Osteocyte (in vitro differentiated cells): ENCODE results near the gene HOXC12. TPM values are rescaled to one million over a fixed set of nuclear protein-coding genes. Genes with fewer than 3 reads are reported as not detected.
A peak's percentile ranks its signal among the peaks of the same experiment; 100 is the strongest.

Source experiments
- DNase-seq: peaks from one replicate; pipeline ENCODE4 v3.0.0; 2021; ENCODE audit warnings: mixed read lengths; ENCODE audit not compliant: unreplicated experiment; ENCODE audit errors: extremely low spot score
- H3K27ac Mint-ChIP-seq: one replicate; pipeline ENCODE4 v1.8.0; 2021; ENCODE audit warnings: mild to moderate bottlenecking, mixed read lengths; ENCODE audit not compliant: unreplicated experiment
- H3K27me3 Mint-ChIP-seq: one replicate; pipeline ENCODE4 v1.8.0; 2021; ENCODE audit warnings: mixed read lengths; ENCODE audit not compliant: unreplicated experiment
- H3K36me3 Mint-ChIP-seq: one replicate; pipeline ENCODE4 v1.8.0; 2021; ENCODE audit warnings: mixed read lengths; ENCODE audit not compliant: unreplicated experiment
- H3K4me1 Mint-ChIP-seq: one replicate; pipeline ENCODE4 v1.8.0; 2021; ENCODE audit warnings: mixed read lengths; ENCODE audit not compliant: unreplicated experiment
- H3K4me3 Mint-ChIP-seq: one replicate; pipeline ENCODE4 v1.8.0; 2021; ENCODE audit warnings: mild to moderate bottlenecking, moderate library complexity, mixed read lengths; ENCODE audit not compliant: unreplicated experiment
- H3K9me3 Mint-ChIP-seq: one replicate; pipeline ENCODE4 v1.8.0; 2021; ENCODE audit warnings: mixed read lengths; ENCODE audit not compliant: unreplicated experiment
- total RNA-seq: library from RNA; stranded (reverse); gene quantifications from 2 replicates; pipeline ENCODE4 v1.2.1, GENCODE V29; 2021
- TF ChIP-seq, protein P1 (sequence below): fragments of 200-600 bp; sonication (generic); IDR thresholded peaks from 2 replicates; pipeline ENCODE4 v1.5.0; 2021; ENCODE audit warnings: antibody characterized with exemption, mild to moderate bottlenecking, moderate library complexity

Gene HOXC12
- total RNA-seq, 1 donor from 2014 or later, result not detected

DNA sequence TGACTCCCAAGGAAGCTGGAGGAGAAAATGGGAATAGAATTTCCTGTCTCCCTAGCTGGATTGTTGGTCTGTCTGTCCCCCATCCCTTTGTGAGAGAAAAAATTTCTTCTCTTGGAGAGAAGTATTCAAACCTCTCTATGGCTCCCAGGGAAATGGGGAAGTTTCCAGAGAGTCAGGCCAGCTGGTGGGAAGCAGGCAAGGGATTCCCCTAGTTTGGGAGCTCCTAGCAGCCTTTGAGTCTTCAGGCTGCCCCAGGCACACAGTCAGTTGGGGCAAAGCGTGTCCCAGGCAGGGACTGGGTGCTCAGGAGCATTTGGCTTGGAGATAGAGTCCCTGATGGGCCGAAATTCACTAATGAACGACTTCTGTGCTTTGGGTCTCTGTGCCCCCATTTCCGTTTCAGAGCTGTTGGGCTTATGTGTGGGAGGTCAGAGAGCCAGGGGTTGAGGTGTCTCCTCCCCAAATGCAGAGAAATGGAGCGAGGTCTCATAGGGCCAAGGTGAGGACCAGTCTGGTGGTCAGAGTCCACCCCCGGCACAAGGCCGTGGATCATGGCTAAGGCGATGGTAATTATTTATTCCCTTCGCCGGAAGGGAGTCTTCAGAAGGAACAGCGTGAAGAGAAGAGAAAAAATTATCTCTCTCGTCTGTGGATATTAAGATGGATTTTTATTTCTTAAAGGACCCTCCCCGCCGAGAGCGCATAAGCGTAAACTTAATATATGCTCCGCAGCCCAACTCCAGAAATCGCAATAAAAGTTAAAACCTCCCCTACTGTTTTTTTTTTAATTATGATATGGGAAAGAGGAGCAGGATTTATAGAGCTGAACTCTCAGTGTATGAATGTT lies 38.7 kb downstream of the HOXC12 start:
- Mint-ChIP-seq H3K9me3 (no peaks in the 10 kb centered on the region), H3K4me1 (peaks cover 29% of the 10 kb centered on the region), H3K36me3 (peaks cover 2% of the 10 kb centered on the region), H3K27me3 (peaks cover 99% of the 10 kb centered on the region), H3K27ac (no peak overlapping the region), H3K4me3 (no peak overlapping the region)
- no peak for DNase-seq
- TF ChIP-seq, protein P1, sequence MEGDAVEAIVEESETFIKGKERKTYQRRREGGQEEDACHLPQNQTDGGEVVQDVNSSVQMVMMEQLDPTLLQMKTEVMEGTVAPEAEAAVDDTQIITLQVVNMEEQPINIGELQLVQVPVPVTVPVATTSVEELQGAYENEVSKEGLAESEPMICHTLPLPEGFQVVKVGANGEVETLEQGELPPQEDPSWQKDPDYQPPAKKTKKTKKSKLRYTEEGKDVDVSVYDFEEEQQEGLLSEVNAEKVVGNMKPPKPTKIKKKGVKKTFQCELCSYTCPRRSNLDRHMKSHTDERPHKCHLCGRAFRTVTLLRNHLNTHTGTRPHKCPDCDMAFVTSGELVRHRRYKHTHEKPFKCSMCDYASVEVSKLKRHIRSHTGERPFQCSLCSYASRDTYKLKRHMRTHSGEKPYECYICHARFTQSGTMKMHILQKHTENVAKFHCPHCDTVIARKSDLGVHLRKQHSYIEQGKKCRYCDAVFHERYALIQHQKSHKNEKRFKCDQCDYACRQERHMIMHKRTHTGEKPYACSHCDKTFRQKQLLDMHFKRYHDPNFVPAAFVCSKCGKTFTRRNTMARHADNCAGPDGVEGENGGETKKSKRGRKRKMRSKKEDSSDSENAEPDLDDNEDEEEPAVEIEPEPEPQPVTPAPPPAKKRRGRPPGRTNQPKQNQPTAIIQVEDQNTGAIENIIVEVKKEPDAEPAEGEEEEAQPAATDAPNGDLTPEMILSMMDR, result no peak

DNA sequence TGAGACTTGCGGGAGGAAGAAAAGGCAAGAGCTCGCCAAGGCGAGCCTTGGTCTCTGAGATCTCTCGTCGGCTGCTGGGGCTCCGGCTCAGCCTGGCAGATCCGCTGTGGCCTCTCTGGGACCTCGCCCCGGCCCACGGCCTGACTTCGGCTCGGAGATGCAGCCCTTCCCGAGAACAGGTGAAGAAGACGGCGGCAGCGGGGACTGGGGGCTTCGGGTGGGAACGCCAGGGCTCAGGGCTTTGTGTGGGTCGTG lies 39.2 kb downstream of the HOXC12 start:
- peaks cover 29% of the 10 kb centered on the region for H3K4me1 Mint-ChIP-seq
- peak overlapping the region; percentile 42 for H3K4me3 Mint-ChIP-seq
- H3K27me3 Mint-ChIP-seq, result peaks cover 99% of the 10 kb centered on the region
- DNase-seq, result no peak
- TF ChIP-seq, protein P1, result no peak
- peaks cover 2% of the 10 kb centered on the region for H3K36me3 Mint-ChIP-seq
- no peaks in the 10 kb centered on the region for H3K9me3 Mint-ChIP-seq
- no peak overlapping the region for H3K27ac Mint-ChIP-seq

DNA sequence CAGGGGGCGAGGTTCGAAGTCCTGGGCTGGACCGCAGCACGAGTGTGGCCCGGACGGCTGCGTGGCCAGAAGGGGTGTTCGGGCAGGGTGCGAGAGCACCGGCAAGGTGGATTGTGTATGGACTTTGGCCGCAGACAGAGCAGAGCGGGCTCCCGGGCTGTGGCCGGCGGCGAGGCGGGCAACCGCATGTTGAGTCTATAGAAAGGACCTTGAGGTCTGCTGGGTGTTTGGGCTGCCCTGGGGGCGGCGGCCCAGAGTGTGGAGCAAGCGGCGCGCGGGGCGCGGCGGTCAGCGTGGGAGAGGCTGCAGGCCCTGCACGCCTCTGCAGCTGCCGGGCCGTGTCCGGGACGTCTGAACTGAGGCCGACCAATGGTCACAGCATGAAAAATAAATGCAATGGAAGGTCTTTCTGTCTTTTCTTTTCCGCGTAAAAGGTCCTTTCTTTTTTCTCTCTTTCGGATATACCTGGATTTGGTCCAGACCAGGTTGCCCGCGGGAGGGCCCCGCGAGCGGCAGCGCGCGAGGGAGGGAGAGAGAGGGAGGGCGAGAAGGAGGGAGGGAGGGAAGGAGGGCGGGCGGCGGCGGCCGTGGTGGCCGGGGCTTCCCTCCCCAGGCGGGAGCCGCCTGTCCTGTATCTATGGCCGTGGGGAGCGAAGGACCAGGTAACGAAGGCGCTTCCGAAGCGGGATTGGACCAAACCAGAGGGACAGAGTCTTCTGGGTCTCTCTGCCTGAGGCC lies 39.7 kb downstream of the HOXC12 start:
- Mint-ChIP-seq H3K4me3 (peak overlapping the region; percentile 73), H3K27ac (no peak overlapping the region), H3K36me3 (peaks cover 2% of the 10 kb centered on the region), H3K4me1 (peaks cover 25% of the 10 kb centered on the region), H3K27me3 (peaks cover 96% of the 10 kb centered on the region), H3K9me3 (no peaks in the 10 kb centered on the region)
- DNase-seq, result no peak
- TF ChIP-seq, protein P1, result no peak

DNA sequence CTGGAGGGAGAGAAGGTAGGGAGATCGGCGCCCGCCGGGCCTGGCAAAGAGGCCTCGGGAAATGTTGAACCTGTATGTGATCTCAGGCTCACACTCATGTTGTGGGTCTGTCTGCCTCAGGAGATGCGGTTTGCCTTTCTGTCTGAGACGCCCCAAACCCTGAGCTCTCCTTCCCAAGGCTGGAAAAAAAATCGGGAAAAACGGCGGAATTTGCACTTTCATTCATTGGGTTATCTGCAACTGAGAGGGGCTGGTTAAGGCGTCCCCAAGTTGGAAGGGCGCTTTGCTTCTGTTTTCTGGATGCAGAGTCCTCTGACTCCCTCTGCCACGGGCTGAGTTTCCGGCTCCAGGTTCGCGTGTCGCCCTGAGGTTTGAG lies 40.3 kb downstream of the HOXC12 start:
- TF ChIP-seq, protein P1, result no peak
- Mint-ChIP-seq H3K9me3 (no peaks in the 10 kb centered on the region), H3K27me3 (peaks cover 96% of the 10 kb centered on the region), H3K27ac (no peak overlapping the region), H3K4me3 (peak overlapping the region; percentile 73), H3K4me1 (peaks cover 28% of the 10 kb centered on the region), H3K36me3 (peaks cover 2% of the 10 kb centered on the region)
- no peak for DNase-seq
